GM20000 (cell line): ENCODE results near the gene CHST11.
"Not testable (repeated sequence)": the region's sequence is repeated elsewhere in the genome, so short reads cannot be mapped to it uniquely, and the experiment has no call there.

ENCODE experiments used
- DNase-seq: peaks from one replicate; pipeline ENCODE4 v3.0.0; 2012; ENCODE audit warnings: low spot score
- TF ChIP-seq, protein P1 (sequence below): IDR thresholded peaks from 2 replicates; pipeline ENCODE4 v1.5.1; 2012; ENCODE audit warnings: mild to moderate bottlenecking, control low read depth; ENCODE audit errors: extremely low read depth, missing control alignments

CHST11 gene

DNA sequence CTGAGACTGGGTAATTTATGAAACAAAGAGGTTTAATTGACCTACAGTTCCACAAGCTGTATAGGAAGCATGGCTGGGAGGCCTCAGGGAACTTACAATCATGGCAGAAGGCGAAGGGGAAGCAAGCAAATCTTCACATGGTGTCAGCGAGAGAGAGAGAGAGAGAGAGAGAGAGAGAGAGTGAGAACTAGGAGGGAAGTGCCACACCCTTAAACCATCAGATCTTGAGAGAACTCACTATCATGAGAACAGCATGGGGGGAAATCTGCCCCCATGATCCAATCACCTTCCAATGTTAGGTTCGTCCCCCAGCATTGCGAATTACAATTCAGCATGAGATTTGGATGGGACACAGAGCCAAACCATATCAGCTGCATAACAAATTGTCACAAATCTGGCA lies 96.7 kb downstream of the CHST11 start:
- DNase-seq = no peak
- TF ChIP-seq, protein P1, sequence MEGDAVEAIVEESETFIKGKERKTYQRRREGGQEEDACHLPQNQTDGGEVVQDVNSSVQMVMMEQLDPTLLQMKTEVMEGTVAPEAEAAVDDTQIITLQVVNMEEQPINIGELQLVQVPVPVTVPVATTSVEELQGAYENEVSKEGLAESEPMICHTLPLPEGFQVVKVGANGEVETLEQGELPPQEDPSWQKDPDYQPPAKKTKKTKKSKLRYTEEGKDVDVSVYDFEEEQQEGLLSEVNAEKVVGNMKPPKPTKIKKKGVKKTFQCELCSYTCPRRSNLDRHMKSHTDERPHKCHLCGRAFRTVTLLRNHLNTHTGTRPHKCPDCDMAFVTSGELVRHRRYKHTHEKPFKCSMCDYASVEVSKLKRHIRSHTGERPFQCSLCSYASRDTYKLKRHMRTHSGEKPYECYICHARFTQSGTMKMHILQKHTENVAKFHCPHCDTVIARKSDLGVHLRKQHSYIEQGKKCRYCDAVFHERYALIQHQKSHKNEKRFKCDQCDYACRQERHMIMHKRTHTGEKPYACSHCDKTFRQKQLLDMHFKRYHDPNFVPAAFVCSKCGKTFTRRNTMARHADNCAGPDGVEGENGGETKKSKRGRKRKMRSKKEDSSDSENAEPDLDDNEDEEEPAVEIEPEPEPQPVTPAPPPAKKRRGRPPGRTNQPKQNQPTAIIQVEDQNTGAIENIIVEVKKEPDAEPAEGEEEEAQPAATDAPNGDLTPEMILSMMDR = no peak

DNA sequence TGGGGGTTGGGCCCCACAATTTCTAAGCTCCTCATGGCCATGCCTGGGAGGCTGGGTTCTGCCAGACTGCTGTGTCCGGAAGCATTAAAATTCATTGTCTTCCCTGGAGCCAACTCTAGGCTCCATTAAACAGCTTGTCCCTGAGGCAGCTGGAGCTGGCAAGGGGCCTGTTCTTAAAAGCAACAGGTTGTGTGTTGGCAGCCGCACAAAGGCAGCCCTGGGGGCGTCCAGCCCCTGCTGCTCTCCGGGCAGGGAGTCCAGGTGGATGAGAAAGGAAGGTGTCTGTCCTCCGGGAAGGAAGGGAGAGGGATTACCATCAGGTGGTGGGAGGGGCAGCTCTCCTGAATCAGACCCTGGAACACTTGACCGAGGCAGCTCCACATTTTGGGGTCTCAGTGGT lies 98.9 kb downstream of the CHST11 start:
- TF ChIP-seq, protein P1 = no peak
- no peak for DNase-seq

DNA sequence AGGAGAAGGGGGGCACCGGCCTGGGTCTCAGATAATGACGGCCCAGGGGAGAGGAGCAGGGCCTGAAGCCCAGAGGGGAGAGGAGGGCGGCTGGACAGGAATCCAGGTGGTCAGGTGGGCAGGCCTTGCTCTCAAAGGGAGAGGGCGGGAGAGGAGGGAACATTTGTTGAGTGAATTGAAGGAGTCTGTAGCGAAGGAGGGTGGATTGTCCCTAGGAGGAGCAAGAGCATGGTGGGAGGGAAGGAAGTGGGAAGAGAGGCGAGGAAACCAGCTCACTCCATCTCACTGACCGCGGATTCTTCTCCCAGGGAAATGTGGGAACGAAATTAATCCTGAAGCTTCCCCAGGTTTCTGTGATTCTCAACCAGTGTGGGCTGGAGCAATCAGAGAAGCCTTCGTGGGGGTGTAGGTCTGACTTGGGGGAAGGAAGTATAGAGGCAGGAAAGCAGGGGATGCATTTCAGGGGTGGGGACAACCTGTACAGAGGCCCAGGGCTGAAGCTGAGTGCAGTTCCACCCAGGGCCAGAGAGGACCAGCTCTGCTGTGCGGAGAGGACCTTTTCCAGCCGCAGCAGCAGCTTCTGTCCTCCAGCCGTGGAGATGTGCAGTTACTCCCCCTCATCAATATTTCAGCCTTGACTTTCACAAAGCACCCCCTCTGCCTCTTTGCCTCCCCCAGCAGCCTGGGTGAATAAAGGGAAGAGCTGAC lies 100.9 kb downstream of the CHST11 start:
- TF ChIP-seq, protein P1 = no peak
- no peak for DNase-seq

DNA sequence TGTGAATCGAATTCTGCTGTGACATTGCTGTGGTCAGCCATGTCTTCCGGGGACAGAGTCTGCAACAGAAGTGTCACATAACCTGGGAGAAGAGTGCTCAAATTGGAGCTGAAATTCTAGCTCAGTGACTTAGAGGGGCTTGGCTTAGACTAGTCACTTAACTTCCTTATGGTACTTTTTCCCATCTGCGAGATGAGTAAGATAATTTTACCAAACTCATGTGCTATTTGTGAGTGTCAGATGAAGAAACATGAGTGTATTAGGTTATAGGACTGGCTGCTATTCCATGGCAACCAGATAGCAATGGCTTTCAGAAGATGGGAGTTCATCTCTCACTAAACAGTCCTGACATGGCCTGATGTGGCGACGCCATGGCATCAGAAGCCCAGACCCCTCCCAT lies 104.1 kb downstream of the CHST11 start:
- TF ChIP-seq, protein P1 = no peak
- no peak for DNase-seq

DNA sequence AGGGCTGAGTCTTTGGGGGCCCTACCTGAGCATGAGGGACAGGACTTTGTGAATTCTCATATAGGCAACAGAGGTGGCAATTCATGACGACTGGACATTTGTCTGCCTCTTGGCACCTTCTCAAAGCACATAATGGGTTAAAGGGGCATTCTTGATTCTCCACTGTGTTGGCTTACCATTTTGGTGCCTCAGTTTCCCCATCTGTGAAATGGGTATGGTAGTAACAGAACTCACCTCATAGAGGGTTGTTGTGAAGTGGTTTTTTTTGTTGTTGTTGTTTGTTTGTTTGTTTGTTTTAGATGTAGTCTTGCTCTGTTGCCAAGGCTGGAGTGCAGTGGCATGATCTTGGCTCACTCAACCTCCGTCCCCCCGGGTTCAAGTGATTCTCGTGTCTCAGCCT lies 106.0 kb downstream of the CHST11 start:
- no peak for DNase-seq
- TF ChIP-seq, protein P1 = no peak

DNA sequence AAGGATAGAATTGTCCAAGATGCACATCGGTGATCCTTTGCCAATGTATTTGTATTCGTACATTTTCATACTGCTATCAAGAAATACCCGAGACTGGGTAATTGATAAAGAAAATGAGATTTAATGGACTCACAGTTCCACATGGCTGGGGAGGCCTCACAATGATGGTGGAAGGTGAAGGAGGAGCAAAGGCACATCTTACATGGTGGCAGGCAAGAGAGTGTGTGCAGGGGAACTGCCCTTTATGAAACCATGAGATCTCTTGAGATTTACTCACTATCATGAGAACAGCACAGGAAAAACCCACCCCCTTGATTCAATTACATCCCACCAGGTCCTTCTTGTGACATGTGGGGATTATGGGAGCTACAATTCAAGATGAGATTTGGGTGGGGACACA lies 107.9 kb downstream of the CHST11 start:
- DNase-seq = not testable (repeated sequence)

DNA sequence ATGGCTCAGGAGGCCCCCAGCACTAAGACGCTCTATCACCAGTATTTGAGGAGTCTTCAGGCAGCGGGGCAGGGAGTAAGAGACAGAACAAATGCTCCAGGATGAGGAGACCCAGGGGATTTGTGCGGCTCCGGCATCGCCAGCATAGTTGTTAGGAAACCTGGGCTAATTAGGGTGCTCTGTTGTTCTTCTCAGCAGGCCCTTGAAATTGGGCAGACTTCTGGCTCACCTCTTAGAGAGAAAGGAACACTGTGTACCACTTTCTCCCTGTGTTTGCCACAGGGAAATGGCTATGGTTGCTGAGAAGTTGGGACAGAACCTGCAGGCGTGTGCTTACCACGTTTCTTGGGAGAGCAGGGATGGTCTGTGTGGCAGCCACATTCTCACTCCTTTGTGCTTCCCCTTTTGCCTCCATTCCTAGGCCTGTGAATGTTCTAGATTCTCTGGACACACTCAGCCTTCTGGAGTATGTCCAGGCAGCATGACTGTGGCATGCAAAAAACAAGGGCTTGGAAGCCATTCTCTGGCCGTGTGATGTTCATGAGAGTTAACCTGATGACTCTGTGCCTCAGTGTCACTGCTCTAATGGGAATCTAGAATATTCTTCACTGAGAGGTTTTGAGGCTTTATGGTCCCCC lies 109.0 kb downstream of the CHST11 start:
- DNase-seq = no peak

More for the DNA sequence above, 109.0 kb downstream of the CHST11 start:
- TF ChIP-seq, protein P1 = no peak
